ENCODE measurements around the gene PLA2G4E.

Gene PLA2G4E

DNA sequence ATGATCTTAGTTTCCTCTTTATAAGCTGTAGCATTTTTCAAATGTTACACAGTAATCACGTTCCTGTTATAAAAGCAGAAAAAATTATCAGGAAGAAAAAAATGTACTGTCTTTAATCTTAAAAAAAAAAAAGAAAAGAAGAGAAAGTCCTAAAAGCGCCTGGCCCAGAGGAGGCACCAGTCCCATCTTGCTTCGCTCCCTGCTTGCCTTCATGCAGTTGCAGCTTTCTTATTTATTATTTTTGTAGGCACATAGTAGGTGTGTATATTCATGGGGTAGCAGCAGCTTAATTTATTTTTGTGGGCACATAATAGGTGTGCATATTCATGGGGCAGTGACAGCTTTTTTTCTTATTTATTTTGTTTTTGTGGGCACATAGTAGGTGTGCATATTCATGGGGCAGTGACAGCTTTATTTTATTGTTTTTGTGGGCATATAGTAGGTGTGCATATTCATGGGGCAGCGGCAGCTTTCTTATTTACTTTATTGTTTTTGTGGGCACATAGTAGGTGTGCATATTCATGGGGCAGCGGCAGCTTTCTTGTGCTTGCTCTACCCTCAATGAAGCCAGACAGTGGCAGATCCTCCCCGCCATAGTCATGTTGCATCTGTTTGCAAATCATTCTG is 43.0 kb downstream of the PLA2G4E start:
- no peak for DNase-seq (ENCODE audit: low read depth in 2 of 3, low spot score in 1 of 3)

DNA sequence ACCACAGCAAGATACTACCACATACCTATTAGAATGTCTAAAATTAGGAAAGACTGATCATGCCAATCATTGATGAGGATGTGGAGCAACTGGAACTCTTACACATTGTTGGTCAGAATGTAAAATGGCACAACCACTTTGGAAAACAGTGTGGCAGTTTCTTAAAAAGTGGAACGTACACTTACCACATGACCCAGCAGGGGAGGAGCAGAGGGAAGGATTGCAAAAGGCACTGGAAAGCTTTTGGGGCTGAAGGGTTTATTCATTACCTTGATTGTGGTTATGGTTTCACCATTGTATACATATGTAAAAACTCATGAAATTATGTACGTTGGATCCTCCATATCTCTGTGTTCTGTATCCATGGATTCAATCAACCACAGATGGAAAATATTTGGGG is 45.2 kb downstream of the PLA2G4E start:
- no peak for DNase-seq (ENCODE audit: low read depth in 2 of 3, low spot score in 1 of 3)

DNA sequence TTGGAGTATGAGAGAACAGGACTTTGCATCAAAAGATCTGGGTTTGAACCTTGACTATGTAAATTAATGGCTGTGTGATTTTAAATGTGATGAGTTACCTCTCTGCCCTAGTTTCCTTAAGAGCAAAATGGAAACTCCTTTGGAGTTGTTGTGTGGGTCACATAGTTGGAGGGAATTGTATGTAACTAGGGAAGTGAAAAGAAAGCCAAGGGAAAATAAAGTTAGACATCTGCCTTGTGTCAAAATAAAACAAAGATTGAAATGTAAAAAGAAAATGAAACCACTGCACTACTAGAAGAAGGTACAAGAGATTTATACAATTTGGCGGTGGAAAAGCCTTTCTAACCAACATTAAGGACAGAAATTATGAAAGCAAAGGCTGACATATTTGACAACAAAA is 46.8 kb downstream of the PLA2G4E start:
- DNase-seq (ENCODE audit: low read depth in 2 of 3, low spot score in 1 of 3): no peak

DNA sequence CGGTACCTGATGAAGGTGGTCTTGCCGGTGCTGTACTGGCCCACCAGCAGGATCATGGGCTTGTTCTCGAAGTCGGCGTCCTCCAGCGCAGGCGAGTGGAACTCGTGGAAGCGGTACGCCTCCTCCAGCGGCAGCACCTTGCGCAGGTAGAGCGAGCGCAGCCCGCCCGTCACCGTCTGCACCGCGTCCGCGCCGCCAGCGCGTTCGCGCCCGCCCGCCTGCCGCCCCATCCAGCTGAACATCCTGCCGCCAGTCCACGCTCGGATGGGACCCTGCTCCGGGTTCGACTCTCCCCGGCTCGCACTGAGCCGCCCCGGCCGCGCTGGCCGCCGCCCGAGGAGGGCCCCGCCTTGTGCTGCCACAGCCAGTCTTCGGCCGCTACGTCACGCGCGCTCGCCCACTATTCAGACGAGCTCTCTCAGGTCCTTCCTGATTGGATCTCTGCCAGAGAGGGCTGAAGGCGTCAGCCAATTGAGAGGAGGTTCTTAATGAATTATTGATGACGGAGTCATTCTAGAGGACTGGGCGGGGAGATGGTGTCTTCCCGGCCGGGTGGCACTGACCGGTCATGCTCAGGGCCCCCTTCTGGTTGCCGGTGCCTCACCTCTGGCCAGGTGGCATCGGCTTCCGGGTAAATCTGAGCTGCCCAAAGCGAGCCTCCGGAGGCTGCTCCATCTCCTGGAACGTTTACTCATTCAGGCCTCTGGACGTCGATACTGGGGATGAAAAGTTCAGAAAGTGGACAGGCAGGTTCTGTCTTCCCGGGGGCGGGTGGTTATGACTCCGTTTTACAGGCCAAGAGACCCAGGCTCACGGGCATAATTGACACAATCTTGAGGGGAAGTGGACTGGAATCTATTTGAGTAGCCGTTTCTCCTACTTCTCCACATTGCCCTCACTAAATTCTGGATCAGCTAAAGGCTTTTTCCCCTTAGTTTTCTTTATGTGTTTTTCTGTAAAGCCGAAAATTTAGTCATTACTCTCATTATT is 48.3 kb downstream of the PLA2G4E start, which contains the start of gene EHD4:
Gene EHD4, minus strand, starts transcription at position 305 of the 990 bp plus-strand sequence. Its CDS starts 63 bp downstream, at position 242.
- DNase-seq (ENCODE audit: low read depth in 2 of 3, low spot score in 1 of 3): peak; percentile 92 to 94 (median 93)

DNA sequence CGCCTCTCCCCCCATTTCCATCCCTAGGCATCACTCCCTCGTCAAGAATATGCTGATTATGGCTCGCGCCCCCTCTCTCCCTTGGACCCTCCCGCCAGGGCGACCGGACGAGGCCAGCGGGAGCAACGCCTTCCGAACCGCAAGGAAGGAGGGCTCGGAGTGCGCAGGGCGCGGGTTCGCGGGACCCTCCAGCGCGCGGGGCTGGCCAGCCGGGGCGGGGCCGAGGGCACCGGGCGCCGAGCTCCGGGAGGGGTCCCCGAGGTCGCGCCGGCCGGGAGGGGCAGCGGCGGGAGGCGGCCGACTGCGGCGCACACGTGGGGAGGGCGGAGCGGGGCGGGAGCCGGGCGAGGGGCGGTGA is 49.0 kb downstream of the PLA2G4E start:
- no peak for DNase-seq (ENCODE audit: low read depth in 2 of 3, low spot score in 1 of 3)

DNA sequence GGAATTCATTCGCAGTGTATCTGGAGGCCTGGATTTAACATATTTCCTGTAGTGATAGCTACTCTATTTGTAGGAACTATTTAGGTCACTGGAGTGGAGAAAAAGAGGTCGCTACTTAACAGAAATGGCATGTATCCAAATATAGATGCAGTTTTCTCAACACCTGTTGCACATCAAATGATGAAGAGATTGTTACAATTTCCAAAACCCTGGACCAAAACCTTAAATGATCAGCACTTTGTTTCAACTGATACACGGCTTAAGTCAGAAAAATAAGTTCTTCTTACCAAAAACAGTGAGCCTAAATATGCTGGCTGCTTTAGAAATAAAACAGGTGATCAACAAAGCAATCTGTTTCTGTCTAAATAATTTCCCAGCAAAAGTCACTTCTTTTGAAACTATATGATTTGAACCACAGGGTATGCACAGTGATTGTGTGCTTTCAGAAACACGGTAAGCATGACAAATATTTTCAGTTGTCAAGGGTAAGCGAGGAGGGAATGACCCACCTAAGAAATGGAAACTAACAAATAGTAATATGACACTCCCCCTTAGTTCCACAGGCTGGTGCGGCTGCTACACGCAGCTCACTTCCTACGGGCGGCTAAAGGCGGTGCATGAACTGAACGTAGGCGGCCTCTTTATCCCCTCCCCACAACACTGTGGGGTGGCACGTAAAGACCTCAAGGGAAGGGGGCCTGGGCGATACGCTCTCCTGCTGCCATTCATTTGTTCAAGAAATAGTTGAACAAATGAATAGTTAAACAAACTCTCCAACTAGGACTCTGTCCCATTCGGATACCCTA is 49.5 kb downstream of the PLA2G4E start:
- peak; percentile 63 to 73 (median 71) for DNase-seq (ENCODE audit: low read depth in 2 of 3, low spot score in 1 of 3)

DNA sequence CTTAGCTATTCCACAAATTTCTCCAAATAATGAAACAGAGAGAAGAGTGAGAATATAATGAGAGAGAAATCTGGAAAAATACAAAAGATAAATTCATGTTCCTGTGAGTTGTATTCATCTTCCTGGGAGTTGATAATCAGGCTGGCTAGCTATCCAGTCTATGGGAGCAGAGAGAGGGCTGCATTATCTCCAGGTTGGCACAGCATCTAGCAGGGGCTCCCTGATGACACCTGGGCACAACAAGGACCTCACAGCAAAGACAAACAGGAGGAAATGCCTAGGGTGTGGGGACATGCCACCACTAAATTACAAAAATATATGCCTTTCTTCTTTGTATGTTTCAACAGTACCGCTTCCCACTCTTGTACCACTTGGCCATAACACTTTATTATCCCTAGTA is 50.4 kb downstream of the PLA2G4E start:
- DNase-seq (ENCODE audit: low read depth in 2 of 3, low spot score in 1 of 3): no peak

DNA sequence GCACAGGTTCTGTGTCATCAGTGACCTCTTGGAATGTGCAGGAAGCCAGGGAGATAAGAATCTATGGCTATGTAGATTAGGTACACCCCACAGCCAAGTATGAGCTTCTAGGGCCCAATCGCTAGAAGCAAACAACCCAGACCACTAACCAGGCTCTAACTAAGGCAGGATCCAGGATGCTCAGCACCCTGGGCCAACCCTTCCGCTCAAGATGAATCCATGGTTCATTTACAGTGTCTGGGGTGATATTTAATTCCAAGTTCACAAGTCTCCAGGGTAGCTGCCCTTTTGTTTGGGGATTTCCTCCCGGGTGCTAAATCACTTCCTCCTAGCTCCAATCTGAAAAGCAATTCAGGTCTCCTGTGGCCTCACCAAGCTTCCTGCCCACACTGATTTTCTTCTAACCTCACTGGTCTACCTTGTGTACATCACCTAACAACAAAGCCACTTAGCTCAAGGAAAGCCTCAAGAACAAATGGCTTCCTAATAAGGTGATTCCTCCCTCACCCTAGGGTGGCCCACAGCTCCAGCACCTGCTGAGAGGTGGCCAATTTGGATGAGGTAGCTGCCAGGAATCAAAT is 50.9 kb downstream of the PLA2G4E start:
- DNase-seq (ENCODE audit: low read depth in 2 of 3, low spot score in 1 of 3): peak in 1 of 3 donors; percentile 19

DNA sequence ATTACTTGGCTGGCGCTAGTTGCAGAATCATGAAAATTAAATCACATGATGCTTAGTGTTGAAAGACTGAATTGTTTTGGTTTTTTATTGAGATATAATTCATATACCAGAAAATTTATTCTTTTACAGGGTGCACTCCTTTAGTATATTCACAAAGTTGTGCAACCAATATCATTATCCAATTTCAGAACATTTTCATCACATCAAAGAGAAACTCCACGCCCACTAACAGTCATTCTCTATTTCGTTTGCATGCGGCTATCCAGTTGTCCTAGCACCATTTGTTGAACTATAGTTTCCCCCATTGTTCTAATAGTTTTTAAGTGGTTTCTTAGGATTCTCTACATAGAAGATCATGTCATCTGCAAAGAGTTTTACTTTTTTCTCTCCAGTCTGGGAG is 52.1 kb downstream of the PLA2G4E start:
- DNase-seq (ENCODE audit: low read depth in 2 of 3, low spot score in 1 of 3): no peak

DNA sequence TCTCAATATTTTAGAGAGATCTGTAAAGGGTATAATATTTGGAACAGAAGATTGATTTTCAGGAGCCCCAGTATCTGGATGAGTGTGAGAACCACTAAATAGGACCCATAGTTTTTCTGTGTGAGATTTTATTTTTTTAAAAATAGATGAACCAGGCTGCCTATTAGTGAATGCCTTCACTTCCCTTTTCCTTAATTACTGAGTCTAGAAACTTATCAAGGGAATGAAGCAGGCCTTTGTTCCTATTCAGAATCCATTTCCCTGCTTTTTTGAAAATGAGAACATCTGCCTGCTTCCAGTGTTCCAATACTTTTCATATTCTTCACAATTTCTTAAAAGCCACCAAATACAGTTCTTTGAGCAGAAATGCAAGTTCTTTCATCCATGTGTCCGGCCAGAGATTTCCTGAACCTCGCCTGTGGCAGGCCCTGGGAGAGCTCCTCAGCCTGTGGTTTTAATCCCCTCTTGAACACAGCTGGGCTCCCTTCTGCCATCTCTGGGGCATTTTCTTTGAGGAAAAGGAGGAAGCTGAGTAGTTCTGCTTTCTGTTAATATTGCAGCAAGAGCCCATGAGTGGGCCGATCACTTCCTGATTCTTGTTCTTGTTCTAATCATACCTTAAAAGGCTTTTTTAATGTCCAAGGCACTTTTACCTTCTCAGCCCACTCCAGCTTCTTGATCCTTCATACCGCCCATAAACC is 53.2 kb downstream of the PLA2G4E start:
- no peak for DNase-seq (ENCODE audit: low read depth in 2 of 3, low spot score in 1 of 3)

DNA sequence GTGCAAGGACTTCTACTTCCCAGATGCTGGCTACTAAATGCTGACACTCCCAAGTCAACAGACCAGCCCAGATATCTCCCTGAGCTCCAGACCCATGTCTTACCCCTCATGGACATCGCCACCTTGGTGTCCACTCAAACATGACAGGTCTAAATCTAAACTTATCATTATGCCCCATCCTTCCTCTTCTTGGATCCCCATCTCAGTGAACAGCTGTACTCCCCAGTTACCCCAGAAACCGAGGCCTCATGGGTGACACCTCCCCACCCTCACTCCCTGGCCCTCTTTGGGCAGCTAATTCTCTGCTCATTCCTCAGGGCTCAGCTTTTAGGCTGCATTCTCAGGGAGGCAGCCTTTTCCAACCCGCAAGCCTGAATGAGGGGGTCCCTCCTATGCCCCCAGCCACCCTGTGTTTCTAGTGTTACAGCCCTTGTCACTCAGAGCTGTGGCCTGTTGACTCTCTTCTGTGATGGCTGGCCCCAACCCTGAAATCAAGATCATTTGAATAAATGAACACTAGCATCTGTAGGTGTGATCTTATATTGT is 53.8 kb downstream of the PLA2G4E start:
- no peak for DNase-seq (ENCODE audit: low read depth in 2 of 3, low spot score in 1 of 3)

DNA sequence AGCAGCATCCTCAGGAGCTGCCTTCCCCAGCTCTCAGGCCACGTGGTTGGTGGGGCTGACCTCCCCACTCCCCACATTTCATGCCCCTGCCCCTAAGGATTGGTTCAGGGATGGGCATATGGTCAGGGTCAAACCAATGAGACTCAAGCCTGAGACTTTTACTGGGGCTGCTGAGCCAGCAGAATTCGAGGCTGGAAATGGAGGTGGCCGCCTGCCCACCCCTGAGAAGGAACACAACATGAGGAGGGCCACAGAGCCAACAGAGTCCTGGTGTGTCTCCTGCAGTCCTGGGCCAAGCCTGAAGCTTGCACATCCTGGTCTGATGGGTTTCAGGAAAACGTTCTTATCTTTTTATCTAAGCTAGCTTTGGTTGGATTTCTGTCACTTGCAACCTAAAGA is 54.4 kb downstream of the PLA2G4E start:
- no peak for DNase-seq (ENCODE audit: low read depth in 2 of 3, low spot score in 1 of 3)

DNA sequence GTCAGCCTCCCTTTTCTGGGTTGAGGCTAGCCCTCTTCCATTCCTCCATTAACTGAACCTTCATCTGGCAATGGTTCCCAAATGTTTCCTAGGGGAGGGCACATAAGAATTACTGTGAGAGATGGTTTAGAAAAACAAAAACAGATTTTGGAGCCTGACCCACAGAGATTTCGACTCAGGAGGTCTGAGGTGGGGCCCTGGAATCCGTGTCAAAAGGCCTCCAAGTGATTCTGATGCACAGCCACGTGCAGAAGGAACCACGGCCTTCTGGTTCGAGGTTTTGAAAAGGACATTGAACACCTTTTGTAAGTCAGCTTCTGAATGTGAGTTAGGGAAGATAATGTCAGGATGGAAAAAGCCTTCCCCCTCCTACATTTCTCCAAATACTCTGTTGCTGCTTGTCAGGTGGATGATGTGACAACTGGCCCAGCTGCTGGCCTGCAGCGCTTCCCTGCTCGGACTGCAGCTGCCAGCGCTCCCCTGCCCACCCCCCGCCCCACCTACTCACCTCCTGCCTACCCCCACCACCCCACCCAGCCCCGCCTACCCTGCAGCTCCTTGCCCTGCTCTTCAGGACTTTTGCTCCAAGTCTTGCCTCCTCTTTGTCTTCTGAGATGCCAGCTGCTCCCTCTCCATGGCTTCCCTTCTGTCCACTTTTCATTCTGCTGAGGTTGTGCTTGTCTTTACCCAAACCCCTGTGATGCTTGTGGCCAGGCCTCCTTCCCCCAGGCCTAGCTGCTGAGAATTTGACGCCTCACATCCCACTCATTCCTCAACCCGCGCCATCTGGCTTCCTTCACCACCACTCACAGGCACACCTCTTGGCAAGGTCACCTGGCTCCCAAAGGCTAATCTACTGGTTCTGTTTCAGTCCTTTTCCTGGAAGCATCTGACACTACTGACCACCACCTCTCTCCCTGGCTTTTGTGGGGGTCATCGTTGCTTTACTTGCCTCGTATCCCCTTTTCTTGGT is 55.1 kb downstream of the PLA2G4E start:
- no peak for DNase-seq (ENCODE audit: low read depth in 2 of 3, low spot score in 1 of 3)

DNA sequence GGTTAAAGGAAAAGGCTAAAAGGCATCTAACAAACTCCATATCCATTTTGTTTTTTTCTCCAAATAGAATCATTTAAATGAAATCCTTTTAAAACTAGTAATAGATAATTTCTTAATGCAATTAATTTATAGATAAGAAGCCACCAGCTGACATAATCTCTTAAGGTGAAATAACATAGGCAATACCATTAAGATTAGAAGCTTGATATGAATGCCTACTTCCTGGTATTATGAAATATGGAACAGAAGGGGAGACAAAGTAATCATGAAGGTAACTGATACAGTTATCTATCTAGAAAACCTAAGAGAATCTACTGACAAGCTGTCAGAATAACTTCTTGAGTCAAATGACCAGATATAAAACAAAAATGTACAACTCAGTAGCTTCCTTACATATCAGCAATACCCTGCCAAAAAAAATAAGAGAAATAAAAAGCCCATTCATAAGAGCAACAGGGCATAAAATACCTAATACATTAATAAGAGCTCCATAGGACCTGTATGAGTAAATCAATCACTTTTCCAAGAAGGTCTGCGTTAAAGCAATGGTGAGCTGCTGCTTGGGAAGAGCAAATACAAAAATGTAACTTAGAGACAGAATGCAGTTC is 59.1 kb downstream of the PLA2G4E start:
- no peak for DNase-seq (ENCODE audit: low read depth in 2 of 3, low spot score in 1 of 3)

DNA sequence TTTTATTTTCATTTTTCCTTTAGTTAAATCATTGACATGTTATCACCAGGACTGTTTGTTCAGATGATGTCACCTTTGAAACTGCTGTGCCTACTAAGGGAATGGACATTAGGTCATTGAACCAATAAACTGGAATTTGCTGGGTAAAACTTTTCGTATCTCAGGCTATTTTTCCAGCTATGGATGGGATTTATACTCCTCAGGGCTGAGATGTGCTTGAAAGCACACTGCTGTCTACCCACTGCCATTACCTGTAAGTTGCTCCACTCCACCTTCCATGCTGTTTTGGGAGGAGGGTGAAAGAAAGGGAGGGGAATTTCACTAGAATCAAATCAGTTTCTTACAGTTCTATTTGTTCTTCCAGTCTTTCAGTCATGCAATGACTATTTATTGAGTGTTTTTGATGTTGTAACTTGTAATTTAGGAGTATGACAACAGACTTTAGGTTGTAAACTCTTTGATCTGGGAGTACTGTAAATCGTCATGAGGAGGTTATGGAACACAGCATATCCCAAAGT is 59.8 kb downstream of the PLA2G4E start:
- DNase-seq (ENCODE audit: low read depth in 2 of 3, low spot score in 1 of 3): no peak

DNA sequence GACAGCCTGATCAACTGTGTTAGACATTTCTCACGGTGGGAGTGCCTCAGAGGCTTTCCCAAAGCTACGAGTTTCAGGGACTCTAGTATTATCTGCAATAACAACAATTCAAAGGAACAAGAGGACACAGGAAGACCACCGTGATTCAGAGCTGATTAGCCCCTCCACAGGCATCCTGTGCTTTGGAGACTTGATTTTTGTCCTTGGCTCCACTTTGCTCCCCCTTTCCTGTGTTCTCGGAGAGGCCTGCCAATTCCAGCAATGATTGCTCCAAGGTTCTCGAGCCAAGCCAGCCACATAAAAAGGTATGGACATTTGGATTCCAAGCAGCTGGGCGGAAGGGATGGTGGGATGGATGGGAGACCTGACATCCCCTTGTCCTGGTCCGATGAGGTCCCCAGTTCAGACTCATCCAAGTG is 62.8 kb downstream of the PLA2G4E start:
- DNase-seq (ENCODE audit: low read depth in 2 of 3, low spot score in 1 of 3): no peak

DNA sequence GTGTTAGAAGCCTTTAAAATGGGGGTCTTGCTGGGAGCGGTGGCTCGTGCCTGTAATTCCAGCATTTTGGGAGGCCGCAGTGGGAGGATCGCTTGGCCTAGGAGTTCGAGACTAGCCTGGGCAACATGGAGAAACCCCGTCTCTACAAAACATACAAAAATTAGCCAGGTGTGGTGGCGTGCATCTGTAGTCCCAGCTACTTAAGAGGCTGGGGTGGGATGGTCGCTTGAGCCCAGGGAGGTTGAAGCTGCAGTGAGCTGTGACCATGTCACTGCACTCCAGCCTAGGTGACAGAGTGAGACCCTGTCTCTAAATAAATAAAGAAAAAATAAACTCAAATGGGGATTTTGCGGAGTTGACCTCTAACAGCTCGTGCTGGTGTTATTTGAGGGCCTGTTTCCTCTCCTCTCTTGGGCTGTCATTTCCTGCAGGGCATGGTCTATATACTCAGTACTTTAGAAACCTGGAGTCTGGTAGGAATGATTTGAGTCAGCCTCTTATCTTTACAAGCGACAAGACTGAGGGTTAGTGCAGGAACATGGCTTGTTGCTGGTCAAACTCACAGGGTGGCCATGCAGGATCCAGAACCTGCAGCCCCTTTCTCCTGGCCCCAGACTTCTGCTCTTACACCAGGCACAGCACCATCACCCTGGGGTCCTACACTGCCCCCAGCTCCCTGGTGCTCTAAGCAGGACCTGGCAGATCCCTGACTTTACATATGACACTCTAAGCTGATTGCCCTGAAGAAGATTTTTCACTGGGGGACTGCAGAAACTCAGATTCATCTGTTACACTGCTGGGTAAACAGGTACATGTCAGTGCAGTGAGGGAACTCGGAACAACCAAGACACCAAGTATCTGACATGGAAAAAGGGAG is 63.6 kb downstream of the PLA2G4E start:
- no peak for DNase-seq (ENCODE audit: low read depth in 2 of 3, low spot score in 1 of 3)

Measured in stimulated activated CD4-positive, alpha-beta T cell treated with anti-CD3 and anti-CD28 coated beads, Interleukin-12 subunit alpha, Interleukin-12 subunit beta, amount 100 ng/mL, for 48 hours (primary cell).